Skeletal muscle cell (primary cell): ENCODE results near the gene RPL36A.

Source experiments
- DNase-seq: peaks from one replicate; pipeline ENCODE4 v3.0.0-alpha.2; 2010; ENCODE audit warnings: low read depth
- H3K4me3 ChIP-seq: 2 replicates; pipeline ENCODE4 v1.5.1; 2011; ENCODE audit warnings: low read depth, mild to moderate bottlenecking, control low read depth, low read length, moderate library complexity

The RPL36A gene

DNA sequence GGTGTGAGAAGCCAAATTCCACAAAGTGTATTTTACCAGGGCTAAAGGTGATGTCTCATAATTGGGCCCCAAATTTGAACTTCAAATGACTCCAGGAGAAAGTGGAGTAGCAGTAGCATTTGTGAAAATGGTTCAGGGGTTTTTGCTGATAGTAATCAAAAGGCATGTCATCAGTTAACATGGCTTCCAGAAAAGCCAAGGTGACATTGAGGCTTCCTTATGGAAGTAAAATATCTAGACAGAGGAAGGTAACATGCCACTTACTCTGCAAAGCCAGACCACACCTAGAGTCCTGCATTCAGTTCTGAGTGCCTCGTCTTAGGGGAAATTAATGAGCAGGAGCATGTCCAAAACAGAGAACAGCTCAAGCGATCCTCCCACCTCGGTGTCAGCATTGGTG, 2.2 kb upstream of the RPL36A start:
- H3K4me3 ChIP-seq, result no peak overlapping the region
- no peak for DNase-seq

DNA sequence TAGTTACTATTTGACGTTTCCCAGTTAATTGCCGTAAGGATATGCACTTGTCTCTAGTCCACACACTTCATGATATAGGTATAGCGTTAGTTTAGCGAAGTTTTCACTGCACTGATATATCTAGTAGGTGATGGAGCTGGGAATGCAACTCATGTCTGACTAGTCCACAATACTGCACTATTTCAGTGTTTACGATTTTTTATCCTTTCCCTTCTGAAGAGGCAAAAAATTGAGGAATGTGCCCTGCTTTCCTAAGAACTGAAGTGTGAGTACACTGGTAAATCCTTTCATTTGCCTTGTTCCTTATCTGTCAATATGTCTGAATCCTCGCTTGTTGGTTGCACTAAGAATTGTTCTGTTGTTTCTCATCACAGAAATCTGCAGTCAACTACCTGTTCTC, 1.0 kb downstream of the RPL36A start:
- no peak for DNase-seq
- peak overlapping the region; percentile 69 for H3K4me3 ChIP-seq

DNA sequence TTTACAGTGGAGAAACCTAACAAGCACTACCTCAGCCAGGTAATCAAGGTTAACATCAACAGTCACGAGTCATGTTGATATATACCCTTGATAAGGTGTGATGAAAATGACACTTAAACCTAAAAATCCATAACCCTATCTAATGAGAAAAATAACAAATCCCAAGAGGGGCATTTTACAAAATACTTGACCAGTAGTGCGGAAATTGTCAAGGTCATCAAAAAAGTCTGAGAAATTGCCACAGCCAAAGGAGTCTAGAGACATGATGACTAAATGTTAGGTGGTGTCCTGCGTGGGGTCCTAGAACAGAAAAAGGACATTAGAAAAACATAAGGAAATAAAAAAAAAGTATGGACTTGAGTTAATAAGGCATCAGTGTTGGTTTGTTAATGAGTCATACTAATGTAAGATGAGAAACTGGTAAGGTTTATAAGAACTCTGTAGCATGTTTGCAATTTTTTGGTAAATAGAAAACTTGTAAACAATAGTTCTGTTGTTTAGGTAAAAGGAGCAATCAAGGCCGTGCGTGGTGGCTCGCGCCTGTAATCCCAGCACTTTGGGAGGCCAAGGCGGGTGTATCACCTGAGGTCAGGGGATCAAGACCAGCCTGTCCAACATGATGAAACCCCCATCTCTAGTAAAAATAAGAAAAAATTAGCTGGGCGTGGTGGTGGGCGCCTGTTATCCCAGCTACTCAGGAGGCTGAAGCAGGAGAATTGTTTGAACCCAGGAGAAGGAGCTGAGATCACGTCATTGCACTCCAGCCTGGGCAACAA, 2.9 kb downstream of the RPL36A start:
- H3K4me3 ChIP-seq, result no peak overlapping the region

DNA sequence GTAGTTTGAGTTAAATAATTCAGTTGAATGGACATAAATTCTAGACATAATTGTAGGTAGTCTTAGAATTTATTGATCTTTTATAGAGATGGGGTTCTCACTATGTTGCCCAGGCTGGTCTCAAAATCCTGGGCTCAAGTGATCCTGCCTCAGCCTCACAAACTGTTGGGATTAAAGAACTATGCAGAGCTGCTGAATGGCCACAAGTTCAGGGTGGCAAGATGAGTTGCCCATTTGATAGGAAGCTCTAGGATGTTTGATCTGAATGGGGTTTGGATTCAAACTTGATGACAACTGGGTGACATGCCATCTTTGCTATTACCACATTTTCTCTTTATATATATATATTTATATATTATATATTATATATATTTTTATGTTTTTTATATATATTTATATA, 3.6 kb downstream of the RPL36A start:
- DNase-seq, result no peak

More for the DNA sequence above, 2.9 kb downstream of the RPL36A start:
- no peak for DNase-seq

DNA sequence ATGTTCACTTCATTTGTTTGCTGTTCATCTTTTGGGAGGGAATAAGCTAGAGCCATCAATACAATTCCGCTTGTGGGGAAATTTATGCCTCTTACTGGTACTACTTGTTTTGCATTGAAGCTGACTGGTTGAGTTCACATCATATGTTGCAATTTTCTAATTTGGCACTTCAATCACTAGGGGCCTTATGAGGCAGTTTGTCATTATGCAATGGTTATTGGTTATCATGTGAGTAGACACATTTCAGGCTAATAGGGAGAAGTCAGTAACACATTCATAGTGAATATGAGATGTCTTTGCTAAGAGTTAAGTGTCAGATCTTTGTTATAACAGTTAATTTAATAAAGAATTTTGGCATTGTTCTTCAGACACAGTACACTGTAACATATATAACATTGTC, 5.0 kb downstream of the RPL36A start:
- no peak for DNase-seq

More for the DNA sequence above, 3.6 kb downstream of the RPL36A start:
- H3K4me3 ChIP-seq, result no peak overlapping the region

DNA sequence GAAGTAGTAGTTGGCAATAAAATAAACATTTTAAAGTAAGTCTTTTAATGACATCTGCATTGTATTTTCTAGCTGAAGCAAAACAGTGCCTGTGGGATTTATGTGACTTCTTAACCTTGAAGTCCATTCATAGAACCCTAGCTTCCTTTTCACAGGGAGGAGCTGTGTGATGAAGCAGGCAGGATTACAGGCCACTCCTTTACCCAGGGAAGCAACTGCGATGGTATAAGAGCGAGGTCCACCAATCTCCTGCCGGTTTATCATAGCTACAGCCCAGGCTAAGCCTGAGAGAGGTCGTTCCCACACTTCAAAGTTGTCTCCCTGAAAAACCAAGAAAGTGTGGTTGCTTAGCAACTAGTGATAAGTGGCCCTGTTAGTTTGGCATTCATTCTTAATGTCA, 7.0 kb downstream of the RPL36A start:
- H3K4me3 ChIP-seq, result no peak overlapping the region
- DNase-seq, result no peak

More for the DNA sequence above, 5.0 kb downstream of the RPL36A start:
- no peak overlapping the region for H3K4me3 ChIP-seq

DNA sequence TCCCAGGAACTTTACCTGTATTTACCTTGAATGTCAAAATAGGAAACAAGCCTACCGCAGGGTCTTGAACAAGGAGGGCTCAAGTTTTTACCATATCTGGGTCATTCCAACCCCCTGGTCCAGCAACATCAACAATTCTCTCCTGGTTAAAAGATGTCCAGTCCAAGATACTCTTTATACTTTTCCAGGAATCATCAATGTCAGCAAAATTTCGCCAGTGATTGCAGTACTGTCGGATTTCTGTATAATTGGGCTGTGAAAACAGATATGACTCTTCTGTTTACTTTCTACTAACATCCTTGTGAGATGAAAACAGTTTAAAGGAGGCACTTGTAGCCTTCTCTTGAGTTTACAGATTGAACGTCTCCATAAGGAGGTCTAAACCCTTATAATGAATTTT, 7.9 kb downstream of the RPL36A start:
- no peak overlapping the region for H3K4me3 ChIP-seq
- DNase-seq, result no peak

DNA sequence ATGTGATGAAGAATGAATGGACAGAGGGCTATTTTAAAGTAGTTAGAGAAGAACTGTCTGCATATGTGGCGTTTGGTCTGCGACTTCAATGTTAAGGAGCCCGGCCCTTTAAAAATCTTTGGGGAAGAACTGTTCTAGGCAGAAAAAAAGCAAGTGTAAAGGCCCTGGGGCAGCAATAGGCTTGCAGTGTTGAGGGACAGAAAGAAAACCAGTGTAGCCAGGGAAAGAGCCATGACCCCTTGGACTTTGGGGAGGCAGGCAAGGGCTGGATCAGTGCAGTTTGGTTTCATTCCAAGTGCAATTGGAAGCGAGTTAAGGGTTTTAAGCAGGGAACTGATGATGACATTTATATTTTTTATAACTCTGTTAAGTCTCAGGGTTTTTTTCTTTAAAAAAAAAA, 9.0 kb downstream of the RPL36A start:
- DNase-seq, result no peak
- H3K4me3 ChIP-seq, result no peak overlapping the region

DNA sequence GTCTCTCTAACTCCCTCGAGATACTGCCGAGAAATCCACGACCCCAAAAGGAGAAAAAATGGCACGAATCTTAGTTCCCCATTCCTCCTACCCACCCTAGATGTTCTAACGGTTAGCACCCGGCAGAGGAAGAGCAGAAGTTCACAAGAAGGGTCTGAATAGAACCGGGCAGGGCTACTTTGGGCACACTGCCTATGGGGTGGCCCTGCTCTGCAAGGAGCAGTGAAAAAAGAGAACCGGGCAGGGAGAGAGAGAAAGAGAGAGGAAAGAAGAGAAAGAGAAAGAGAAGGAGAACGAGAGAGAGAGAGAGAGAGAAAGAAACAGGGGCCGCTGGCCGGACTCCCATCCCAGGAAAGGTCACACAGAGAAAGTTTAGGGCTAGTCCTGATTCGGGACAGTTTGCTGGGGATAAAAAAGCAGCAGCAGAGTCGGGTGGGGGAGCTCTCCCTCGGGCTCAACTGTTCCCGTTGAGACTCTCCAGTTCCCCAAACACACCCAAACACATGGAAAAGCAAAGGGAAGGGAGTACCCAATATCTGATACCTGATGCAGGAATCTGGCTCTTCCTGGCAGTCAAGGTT, 16.4 kb downstream of the RPL36A start:
- peak overlapping the region; percentile 76 for H3K4me3 ChIP-seq
- no peak for DNase-seq

DNA sequence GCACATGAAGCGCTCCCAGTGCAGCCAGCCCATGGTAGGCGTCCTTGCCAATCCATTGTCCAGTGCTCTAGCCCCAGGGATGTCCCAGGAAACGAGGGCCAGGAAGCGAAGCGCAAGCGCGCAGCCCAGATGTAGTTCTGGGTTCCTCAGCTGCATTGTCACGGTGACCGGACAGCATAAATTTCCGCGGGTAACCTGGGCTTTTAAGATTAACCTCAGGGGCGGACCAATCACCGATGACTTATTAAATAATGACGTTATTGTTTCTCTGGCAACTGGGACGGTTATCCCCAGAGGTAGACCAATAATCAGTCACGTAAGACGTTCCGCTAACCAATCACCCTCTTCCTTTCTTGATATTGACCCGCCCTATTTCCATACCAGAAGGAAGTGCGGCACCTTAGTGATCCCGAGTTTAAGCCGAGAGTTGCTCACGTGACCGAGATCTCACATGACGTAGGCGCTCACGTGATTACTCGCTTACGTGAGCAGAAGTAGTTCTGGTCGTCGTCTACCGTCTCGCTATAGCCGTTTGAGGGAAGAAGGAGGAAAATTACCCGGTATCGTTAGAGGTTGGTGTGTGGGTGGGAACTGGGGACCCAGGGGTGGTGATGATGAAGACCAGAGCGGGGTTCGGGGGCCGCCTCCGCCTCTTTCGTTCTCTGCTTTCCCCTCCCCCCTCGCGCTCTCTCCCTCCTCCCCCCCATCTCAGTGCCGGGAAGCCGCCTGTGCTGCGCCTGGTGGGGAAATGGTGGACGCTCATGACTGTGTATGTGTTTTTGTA, 17.1 kb downstream of the RPL36A start, which contains the start of the genes GLA and HNRNPH2:
TSS of gene GLA (minus strand) at position 178 of the 784 bp plus-strand sequence. CDS start at position 156, 22 bp downstream.
TSS of gene HNRNPH2 (plus strand) at position 475 of the 784 bp plus-strand sequence. CDS start 3,767 bp downstream, outside the sequence.
- DNase-seq, result peak; percentile 96
- peak within 1 kb of the TSS; percentile 76 for H3K4me3 ChIP-seq

DNA sequence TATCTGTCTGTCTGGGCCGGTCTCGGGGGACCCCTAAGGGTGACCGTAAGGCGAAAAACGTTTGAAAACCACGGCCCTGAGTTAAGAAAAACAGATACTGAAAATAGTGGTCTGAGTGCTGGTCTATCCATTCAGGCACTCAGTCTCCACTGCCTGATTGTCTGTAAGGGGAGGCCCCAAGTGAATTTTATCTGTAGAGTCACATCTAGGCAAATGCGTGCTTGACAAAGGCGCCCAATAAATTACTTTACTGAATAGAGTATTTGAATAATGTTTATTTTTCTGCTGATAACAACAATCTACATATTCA, 17.7 kb downstream of the RPL36A start:
- peak overlapping the region; percentile 66 for H3K4me3 ChIP-seq
- DNase-seq, result no peak

DNA sequence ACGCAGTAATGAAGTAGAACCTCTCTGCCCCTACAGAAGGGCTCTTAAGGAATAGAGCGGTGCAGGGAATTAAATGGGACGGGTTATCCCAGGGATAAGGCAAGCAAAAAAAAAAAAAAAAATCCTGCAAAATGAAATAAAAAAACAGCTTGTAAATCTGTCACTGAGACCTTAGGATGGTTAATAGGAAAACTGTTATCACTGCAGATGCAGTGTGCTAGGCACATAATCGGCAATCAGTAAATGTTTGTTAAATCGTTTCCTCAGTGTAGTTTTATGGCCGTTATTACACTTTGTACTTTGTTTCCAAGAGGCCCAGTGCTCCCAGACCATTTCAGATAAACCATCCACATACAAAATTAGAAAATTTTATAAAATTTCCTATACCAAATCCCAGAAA, 18.2 kb downstream of the RPL36A start:
- DNase-seq, result no peak
- H3K4me3 ChIP-seq, result peak overlapping the region; percentile 66

DNA sequence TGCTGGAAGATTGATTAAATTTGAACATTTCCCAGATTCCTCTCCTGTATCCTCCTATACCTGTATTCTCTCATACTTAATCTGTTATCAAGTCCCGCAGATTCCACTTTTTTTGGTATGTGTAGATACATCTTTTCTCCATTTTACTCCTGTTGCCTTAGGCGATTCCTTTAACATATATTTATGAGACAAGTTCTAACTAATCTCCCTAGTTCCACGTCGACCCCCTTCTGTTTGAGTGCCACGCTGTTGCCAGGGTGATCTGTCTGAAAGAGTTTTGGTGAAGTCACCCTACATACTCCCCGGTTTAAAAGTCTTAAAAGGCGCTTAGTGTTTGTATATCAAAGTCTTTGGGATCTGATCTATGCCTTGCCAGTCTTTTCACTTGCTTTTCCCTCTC, 19.6 kb downstream of the RPL36A start:
- no peak overlapping the region for H3K4me3 ChIP-seq
- DNase-seq, result no peak

DNA sequence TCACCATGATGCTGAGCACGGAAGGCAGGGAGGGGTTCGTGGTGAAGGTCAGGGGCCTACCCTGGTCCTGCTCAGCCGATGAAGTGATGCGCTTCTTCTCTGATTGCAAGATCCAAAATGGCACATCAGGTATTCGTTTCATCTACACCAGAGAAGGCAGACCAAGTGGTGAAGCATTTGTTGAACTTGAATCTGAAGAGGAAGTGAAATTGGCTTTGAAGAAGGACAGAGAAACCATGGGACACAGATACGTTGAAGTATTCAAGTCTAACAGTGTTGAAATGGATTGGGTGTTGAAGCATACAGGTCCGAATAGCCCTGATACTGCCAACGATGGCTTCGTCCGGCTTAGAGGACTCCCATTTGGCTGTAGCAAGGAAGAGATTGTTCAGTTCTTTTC, 21.2 kb downstream of the RPL36A start:
- H3K4me3 ChIP-seq, result no peak overlapping the region

DNA sequence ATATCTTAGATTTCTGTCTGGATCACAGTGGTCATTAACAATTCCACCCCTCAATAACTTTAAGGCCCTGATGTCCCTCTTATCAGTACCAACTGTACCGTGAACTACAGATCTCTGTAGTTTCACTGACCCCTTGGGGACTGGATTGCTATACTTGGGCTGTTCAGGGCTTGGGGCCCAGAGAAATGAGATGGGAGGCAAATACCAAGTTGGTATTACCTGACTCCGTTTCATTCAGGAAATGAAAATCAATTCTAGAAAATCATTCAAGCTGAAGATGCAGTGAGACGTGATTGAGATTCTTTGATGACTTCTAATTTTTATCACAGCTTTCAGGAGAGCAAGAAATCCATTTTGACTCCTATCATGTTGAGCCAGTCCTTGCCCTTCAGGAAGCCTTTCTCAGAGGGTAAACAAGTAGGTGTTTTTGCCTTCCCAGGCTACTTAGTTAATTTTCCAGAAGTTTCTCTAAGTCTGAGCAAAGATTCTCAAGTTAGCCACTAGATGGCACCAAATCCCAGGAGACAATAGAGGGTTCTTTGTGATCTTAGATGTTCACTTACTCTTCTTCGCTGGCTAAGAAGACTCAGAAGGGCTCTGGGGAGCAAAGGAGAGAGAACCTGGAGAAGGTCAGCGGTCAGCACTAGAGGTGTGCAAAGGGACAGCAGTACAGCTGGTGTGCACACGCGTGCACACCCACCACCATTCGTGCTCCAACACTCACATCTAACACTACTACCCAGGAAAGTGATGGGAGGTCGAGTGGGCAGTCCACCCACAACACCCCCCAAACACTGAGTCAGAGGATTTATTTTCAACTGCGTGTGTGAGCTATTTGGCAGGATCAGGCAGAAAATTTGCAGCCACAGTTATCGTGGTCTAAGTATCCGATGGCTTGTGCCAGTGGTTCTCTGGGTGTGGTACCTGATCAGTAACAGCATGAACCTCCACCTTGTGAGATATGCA, 24.7 kb downstream of the RPL36A start:
- no peak for DNase-seq
- no peak overlapping the region for H3K4me3 ChIP-seq

More for the DNA sequence above, 21.2 kb downstream of the RPL36A start:
- DNase-seq, result no peak

DNA sequence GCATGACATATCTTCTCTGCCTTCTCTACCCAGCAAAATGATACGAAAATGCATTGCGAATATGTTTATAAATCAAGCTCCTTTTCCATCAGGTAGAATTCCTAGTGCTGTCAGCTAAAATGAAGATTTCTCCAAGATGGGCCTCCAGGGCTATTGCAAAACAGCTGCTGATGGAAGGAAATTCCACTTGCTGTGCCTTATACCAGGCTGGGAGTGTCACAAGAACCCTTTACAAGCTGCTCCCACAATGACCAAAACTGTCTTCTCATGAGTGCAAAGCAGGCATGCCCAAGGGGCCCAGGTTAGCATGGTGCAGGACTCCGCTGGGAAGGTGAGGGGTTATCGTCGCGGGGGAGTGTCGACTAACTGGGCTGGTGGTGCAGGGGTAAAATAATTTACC, 25.9 kb downstream of the RPL36A start:
- H3K4me3 ChIP-seq, result no peak overlapping the region
- no peak for DNase-seq

DNA sequence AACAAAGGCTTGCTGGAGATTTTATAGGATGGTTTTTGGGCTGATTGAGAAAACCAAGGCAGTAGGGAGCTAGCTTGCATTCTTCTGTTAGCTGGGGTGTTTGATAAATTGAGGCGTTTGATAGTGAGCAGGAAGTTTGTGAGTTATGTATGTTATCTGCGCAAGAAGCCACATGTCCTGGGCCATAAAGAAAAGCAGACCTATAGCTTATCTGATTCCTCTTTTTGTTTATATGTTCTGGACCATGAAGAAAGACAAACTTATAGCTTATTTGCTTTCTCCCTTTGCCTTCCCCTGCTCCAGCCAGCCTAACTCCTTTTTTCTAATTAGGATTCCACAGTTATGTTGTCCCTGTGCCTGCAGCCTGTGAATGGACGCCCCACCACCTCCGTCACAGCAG, 26.4 kb downstream of the RPL36A start:
- DNase-seq, result no peak
- H3K4me3 ChIP-seq, result no peak overlapping the region

DNA sequence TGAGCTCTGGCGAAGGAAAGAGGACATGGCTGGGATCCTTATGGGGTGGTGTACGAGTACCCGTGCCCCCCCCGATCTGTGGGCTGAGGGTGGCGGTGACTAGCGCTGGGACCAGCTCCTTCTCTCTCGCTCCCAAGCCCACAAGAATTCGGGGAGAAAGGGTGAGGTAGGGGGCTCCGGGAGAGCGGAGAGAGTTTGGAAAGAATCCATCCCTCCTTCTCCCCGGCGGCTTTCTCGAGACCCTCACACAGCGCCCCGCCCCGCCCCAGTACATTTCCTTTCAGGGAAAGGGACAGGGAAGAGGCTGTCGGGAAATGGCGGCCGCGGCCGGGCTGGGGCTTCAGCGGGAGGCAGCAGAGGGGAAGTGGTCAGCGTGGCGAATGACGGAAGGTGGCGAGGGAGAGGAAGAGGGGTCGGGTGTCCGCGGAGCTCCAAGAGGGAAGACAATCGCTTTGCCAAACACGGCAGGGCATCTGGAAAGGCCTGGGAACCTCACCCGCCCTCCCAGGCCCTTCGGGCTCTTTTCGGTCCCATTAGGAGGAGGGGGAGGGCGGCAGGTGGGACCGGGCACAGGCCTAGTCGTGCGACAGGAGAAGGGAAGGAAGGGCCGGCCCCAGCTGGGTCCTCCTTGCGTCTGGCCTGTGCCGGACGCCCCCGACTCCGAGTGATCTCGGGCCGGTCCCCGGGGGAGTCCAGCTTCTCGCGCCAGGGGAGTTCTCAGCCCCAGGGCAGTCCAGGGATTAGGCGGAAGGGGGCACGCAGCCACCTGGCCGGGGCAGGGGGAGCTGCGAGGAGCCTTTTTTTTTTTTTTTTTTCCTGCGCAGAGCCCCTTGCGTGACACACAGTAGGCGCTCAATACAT, 27.4 kb downstream of the RPL36A start:
- DNase-seq, result no peak

More for the DNA sequence above, 27.4 kb downstream of the RPL36A start:
- peak overlapping the region; percentile 51 for H3K4me3 ChIP-seq
